ENCODE data around the gene GMPPA.

Gene GMPPA

DNA sequence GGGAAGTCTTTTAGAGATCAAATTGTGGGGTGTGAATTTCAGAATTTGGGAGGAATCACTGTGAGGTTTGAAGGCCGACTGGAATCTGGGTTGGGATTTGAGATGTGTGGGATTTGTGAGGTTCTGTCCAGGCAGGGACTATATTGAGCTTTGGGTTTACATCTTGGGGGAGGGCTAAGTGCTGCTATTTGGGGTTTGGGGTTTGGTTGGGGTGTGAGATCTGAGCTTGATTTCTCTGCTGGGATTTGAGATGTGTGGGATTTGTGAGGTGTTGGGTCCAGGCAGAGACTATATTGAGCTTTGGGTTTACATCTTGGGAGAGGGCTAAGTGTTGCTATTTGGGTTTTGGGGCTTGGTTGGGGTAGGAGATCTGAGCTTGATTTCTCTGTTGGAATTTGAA, 864 bp downstream of the GMPPA start:
- ATAC-seq, result no peak
- no peak for TF ChIP-seq CREB5 (CRISPR knock-in tag; IDR thresholded peaks at IDR 0.05; ENCODE audit: low read depth)
- TF ChIP-seq TCF4 (CRISPR knock-in tag; IDR thresholded peaks at IDR 0.05; ENCODE audit: borderline replicate concordance), result no peak
- TF ChIP-seq ESRRG (CRISPR knock-in tag; IDR thresholded peaks at IDR 0.05), result no peak
- no peak for TF ChIP-seq SNAI2 (CRISPR knock-in tag; IDR thresholded peaks at IDR 0.05)
- no peak for TF ChIP-seq ZFP30 (CRISPR knock-in tag; IDR thresholded peaks at IDR 0.05)
- TF ChIP-seq, protein P1, sequence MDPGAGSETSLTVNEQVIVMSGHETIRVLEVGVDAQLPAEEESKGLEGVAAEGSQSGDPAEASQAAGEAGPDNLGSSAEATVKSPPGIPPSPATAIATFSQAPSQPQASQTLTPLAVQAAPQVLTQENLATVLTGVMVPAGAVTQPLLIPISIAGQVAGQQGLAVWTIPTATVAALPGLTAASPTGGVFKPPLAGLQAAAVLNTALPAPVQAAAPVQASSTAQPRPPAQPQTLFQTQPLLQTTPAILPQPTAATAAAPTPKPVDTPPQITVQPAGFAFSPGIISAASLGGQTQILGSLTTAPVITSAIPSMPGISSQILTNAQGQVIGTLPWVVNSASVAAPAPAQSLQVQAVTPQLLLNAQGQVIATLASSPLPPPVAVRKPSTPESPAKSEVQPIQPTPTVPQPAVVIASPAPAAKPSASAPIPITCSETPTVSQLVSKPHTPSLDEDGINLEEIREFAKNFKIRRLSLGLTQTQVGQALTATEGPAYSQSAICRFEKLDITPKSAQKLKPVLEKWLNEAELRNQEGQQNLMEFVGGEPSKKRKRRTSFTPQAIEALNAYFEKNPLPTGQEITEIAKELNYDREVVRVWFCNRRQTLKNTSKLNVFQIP (CRISPR knock-in tag; IDR thresholded peaks at IDR 0.05; ENCODE audit: borderline replicate concordance, low read depth), result no peak
- no peak for TF ChIP-seq PATZ1 (CRISPR knock-in tag; IDR thresholded peaks at IDR 0.05; ENCODE audit: borderline replicate concordance)
- TF ChIP-seq TOX (CRISPR knock-in tag; IDR thresholded peaks at IDR 0.05; ENCODE audit: borderline replicate concordance), result no peak
- no peak for TF ChIP-seq ZNF70 (CRISPR knock-in tag; IDR thresholded peaks at IDR 0.05)
- no peak for TF ChIP-seq GLIS3 (CRISPR knock-in tag; IDR thresholded peaks at IDR 0.05)
- TF ChIP-seq TSHZ2 (CRISPR knock-in tag; IDR thresholded peaks at IDR 0.05), result no peak

DNA sequence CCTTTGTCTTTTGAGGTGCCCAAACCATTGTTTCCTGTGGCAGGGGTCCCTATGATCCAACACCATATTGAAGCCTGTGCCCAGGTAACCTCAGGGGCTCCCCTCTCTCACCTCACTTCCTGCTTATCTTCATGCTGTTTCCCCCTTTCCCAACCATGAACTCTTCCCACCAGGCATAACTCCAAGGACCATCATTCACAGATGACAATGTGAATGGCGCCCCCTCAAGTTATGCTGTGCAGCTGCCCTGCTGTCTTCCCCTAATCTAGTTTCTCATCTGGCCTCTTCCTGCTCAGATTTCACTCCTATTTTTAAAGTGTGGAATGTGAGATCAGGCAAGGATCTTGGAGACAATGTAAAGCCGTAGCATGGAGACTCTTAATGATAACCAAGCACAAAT, 1.4 kb downstream of the GMPPA start:
- no peak for ATAC-seq
- TF ChIP-seq PPARA (CRISPR knock-in tag; IDR thresholded peaks at IDR 0.05; ENCODE audit: borderline replicate concordance) (no peak), CSRNP3 (CRISPR knock-in tag; IDR thresholded peaks at IDR 0.05) (no peak), GLIS3 (CRISPR knock-in tag; IDR thresholded peaks at IDR 0.05) (no peak), ZNF565 (CRISPR knock-in tag; conservative IDR thresholded peaks at IDR 0.05; ENCODE audit: low read depth) (no peak), SNAI2 (CRISPR knock-in tag; IDR thresholded peaks at IDR 0.05) (no peak), ZFP30 (CRISPR knock-in tag; IDR thresholded peaks at IDR 0.05) (no peak), TSHZ2 (CRISPR knock-in tag; IDR thresholded peaks at IDR 0.05) (no peak), ZNF8 (CRISPR knock-in tag; IDR thresholded peaks at IDR 0.05) (no peak), RARB (CRISPR knock-in tag; IDR thresholded peaks at IDR 0.05) (no peak), ZFP3 (CRISPR knock-in tag; IDR thresholded peaks at IDR 0.05) (no peak), TOX (CRISPR knock-in tag; IDR thresholded peaks at IDR 0.05; ENCODE audit: borderline replicate concordance) (no peak), ZNF70 (CRISPR knock-in tag; IDR thresholded peaks at IDR 0.05) (no peak), OSR1 (CRISPR knock-in tag; IDR thresholded peaks at IDR 0.05) (no peak), ARNTL (CRISPR knock-in tag; IDR thresholded peaks at IDR 0.05; ENCODE audit: borderline replicate concordance, low read depth) (no peak)
- TF ChIP-seq, protein P1 (CRISPR knock-in tag; IDR thresholded peaks at IDR 0.05; ENCODE audit: borderline replicate concordance, low read depth), result no peak
